ENCODE results near the gene HIVEP3.
A peak's percentile ranks its signal among the peaks of the same experiment; 100 is the strongest.

HIVEP3 gene

DNA sequence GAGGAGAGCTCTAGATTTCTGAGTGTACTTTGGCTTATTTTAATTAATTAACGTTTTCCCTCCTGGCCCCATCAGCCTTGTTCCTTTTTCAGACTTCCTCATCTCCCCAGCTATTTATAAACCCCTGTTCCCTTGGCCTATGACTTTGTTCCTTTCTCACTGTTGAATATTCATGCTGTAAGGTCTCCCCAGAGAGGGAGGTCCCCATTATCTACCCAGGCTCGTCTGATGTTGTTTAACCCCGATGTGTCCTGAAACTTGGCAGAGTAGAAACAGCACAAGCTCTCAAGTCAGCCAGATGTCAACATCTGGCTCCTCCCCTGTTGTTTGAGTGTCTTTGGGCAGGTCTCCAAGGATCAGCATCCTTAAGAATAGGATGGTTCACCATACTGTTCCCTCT, 153.6 kb downstream of the HIVEP3 start:
- TF ChIP-seq EGR1 (IDR thresholded peaks at IDR 0.05) (no peak), ZBTB7A (IDR thresholded peaks at IDR 0.05; ENCODE audit: low read depth) (no peak), EP300 (IDR thresholded peaks at IDR 0.05; ENCODE audit: borderline replicate concordance) (no peak), CREB1 (IDR thresholded peaks at IDR 0.05; ENCODE audit: low read depth) (no peak), FOXM1 (IDR thresholded peaks at IDR 0.05; ENCODE audit: borderline replicate concordance, low read depth) (no peak), TAF1 (IDR thresholded peaks at IDR 0.05; ENCODE audit: low read depth) (no peak)

DNA sequence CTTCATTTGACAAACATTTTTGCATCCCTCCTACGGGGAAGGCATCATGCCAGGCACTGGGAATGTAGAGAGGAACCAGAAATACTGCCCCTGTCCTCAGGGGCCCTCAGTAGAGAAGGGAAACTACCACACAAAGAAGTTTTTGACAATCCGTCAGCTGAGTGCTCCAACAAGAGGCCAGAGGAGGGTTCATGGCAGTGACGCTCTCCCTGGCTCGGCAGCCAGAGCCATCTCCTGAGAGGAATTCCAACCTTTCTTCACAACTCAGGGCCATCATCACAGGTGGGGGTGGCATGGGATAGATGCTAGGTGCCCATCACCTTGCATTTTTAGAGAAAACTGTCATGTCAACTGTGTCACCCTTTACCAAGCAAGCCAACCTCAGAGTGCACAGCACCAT, 154.1 kb downstream of the HIVEP3 start:
- TF ChIP-seq YY1 (IDR thresholded peaks at IDR 0.05; ENCODE audit: low read depth) (no peak), EP300 (IDR thresholded peaks at IDR 0.05; ENCODE audit: borderline replicate concordance) (no peak), NFIC (IDR thresholded peaks at IDR 0.05) (no peak), TCF12 (IDR thresholded peaks at IDR 0.05; ENCODE audit: low read depth) (no peak), CREB1 (IDR thresholded peaks at IDR 0.05; ENCODE audit: low read depth) (no peak), CEBPB (IDR thresholded peaks at IDR 0.05) (no peak), TEAD4 (IDR thresholded peaks at IDR 0.05) (no peak), FOXM1 (IDR thresholded peaks at IDR 0.05; ENCODE audit: borderline replicate concordance, low read depth) (no peak), EGR1 (IDR thresholded peaks at IDR 0.05) (no peak), RAD21 (IDR thresholded peaks at IDR 0.05; ENCODE audit: low read depth) (no peak), ZBTB7A (IDR thresholded peaks at IDR 0.05; ENCODE audit: low read depth) (no peak), TAF1 (IDR thresholded peaks at IDR 0.05; ENCODE audit: low read depth) (no peak)
- TF ChIP-seq, protein P1, sequence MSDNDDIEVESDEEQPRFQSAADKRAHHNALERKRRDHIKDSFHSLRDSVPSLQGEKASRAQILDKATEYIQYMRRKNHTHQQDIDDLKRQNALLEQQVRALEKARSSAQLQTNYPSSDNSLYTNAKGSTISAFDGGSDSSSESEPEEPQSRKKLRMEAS (IDR thresholded peaks at IDR 0.05), result no peak
- TF ChIP-seq, protein P2, sequence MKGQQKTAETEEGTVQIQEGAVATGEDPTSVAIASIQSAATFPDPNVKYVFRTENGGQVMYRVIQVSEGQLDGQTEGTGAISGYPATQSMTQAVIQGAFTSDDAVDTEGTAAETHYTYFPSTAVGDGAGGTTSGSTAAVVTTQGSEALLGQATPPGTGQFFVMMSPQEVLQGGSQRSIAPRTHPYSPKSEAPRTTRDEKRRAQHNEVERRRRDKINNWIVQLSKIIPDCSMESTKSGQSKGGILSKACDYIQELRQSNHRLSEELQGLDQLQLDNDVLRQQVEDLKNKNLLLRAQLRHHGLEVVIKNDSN (IDR thresholded peaks at IDR 0.05), result no peak
- TF ChIP-seq, protein P3, sequence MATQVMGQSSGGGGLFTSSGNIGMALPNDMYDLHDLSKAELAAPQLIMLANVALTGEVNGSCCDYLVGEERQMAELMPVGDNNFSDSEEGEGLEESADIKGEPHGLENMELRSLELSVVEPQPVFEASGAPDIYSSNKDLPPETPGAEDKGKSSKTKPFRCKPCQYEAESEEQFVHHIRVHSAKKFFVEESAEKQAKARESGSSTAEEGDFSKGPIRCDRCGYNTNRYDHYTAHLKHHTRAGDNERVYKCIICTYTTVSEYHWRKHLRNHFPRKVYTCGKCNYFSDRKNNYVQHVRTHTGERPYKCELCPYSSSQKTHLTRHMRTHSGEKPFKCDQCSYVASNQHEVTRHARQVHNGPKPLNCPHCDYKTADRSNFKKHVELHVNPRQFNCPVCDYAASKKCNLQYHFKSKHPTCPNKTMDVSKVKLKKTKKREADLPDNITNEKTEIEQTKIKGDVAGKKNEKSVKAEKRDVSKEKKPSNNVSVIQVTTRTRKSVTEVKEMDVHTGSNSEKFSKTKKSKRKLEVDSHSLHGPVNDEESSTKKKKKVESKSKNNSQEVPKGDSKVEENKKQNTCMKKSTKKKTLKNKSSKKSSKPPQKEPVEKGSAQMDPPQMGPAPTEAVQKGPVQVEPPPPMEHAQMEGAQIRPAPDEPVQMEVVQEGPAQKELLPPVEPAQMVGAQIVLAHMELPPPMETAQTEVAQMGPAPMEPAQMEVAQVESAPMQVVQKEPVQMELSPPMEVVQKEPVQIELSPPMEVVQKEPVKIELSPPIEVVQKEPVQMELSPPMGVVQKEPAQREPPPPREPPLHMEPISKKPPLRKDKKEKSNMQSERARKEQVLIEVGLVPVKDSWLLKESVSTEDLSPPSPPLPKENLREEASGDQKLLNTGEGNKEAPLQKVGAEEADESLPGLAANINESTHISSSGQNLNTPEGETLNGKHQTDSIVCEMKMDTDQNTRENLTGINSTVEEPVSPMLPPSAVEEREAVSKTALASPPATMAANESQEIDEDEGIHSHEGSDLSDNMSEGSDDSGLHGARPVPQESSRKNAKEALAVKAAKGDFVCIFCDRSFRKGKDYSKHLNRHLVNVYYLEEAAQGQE (IDR thresholded peaks at IDR 0.05; ENCODE audit: low read depth), result no peak

DNA sequence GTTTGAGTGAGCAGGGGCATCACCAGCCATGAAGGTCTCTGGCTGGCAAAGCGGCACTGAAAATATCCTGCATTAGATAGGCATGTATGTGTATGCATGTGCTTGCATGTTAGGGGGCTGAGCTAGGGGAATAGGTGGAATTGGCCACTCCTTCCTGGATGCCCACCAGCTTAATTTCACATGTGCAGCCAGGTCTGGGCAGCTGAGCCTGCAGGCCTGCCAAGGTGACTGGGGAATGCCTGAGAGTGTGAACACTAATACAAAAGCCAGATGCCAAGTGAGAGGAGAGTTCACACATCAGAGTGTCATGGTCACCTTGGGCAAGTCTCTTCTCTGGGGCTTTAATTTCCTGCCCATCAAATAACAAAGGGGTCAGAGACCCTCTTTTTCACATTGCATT, 155.9 kb downstream of the HIVEP3 start:
- TF ChIP-seq, protein P3 (IDR thresholded peaks at IDR 0.05; ENCODE audit: low read depth), result no peak
- TF ChIP-seq, protein P2 (IDR thresholded peaks at IDR 0.05), result no peak
- TF ChIP-seq, protein P1 (IDR thresholded peaks at IDR 0.05), result no peak
- no peak for TF ChIP-seq NFIC (IDR thresholded peaks at IDR 0.05)
- TF ChIP-seq TCF12 (IDR thresholded peaks at IDR 0.05; ENCODE audit: low read depth), result no peak
- no peak for TF ChIP-seq ZBTB7A (IDR thresholded peaks at IDR 0.05; ENCODE audit: low read depth)

DNA sequence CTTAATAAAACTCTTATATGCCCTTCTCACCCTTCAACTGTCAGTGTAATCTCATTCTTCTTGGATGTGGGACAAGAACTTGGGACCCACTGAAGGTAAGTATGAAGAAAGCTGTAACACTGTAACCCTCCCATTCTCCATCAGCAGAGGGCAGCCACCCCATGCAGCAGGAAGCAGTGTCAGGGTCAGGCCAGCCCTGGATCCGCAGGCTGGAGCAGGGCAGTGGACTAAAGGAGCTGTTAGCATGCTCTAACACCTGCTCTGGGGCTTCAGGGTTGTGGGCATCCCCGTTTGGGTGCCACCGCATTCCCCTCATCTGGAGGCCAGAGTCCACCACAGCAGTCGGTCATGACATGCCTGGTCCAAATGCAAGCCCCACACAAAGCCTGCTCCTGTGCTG, 156.5 kb downstream of the HIVEP3 start:
- TF ChIP-seq RAD21 (IDR thresholded peaks at IDR 0.05; ENCODE audit: low read depth) (peak; percentile 22; the same call in 1 of the 2 replicates), TAF1 (IDR thresholded peaks at IDR 0.05; ENCODE audit: low read depth) (no peak)

DNA sequence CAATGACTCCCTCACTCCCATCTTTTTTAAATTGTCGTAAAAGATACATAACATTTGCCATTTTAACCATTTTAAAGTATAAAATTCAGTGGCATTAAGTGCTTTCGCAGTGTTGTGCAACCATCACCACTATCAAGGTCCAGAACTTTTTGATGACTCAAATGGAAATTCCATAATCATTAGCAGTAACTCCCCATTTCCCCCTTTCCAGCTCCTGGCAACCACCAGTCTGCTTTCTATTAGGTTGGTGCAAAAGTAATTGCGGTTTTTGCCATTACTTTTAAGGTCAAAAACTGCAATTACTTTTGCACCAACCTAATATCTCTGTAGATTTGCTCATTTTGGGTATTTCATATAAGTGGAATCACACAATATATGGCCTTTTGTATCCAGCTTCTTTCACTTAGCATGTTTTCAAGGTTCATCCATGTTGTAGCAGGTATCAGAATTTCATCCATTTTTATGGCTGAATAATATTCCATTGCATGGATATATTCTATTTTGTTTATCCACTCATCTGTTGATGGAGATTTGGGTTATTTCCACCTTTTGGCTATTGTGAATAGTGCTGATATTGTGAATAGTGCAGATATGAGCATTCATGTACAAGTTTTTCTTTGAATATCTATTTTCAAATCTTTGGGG, 159.7 kb downstream of the HIVEP3 start:
- TF ChIP-seq NFIC (IDR thresholded peaks at IDR 0.05) (no peak), EGR1 (IDR thresholded peaks at IDR 0.05) (no peak), TCF12 (IDR thresholded peaks at IDR 0.05; ENCODE audit: low read depth) (no peak), FOXM1 (IDR thresholded peaks at IDR 0.05; ENCODE audit: borderline replicate concordance, low read depth) (no peak), CEBPB (IDR thresholded peaks at IDR 0.05) (no peak), TEAD4 (IDR thresholded peaks at IDR 0.05) (no peak), EP300 (IDR thresholded peaks at IDR 0.05; ENCODE audit: borderline replicate concordance) (no peak), RAD21 (IDR thresholded peaks at IDR 0.05; ENCODE audit: low read depth) (no peak), CREB1 (IDR thresholded peaks at IDR 0.05; ENCODE audit: low read depth) (no peak), YY1 (IDR thresholded peaks at IDR 0.05; ENCODE audit: low read depth) (no peak), TAF1 (IDR thresholded peaks at IDR 0.05; ENCODE audit: low read depth) (no peak), ZBTB7A (IDR thresholded peaks at IDR 0.05; ENCODE audit: low read depth) (no peak)
- TF ChIP-seq, protein P1 (IDR thresholded peaks at IDR 0.05), result no peak
- TF ChIP-seq, protein P3 (IDR thresholded peaks at IDR 0.05; ENCODE audit: low read depth), result no peak
- TF ChIP-seq, protein P2 (IDR thresholded peaks at IDR 0.05), result no peak
